Neuronal stem cell (in vitro differentiated cells): ENCODE data around the gene LMLN.
"Not testable (repeated sequence)": the region's sequence is repeated elsewhere in the genome, so short reads cannot be mapped to it uniquely, and the experiment has no call there.

Source experiments
- DNase-seq: peaks from one replicate; pipeline ENCODE4 v3.0.0-alpha.2; 2013; ENCODE audit warnings: low spot score
- H2AFZ ChIP-seq: one replicate; pipeline ENCODE4 v1.6.1; 2013; ENCODE audit warnings: mild to moderate bottlenecking, low read length, inconsistent platforms
- H2AK5ac ChIP-seq: 2 replicates; pipeline ENCODE4 v1.6.1; 2013; ENCODE audit warnings: low read depth, mild to moderate bottlenecking, inconsistent platforms, low read length, moderate library complexity, mixed read lengths
- H2BK120ac ChIP-seq: 2 replicates; pipeline ENCODE4 v1.6.1; 2013; ENCODE audit warnings: low read depth, mild to moderate bottlenecking, inconsistent platforms, low read length, moderate library complexity, mixed read lengths
- H2BK12ac ChIP-seq: one replicate; pipeline ENCODE4 v1.6.1; 2013; ENCODE audit warnings: low read length, inconsistent platforms
- H2BK15ac ChIP-seq: 2 replicates; pipeline ENCODE4 v1.6.1; 2013; ENCODE audit warnings: mild to moderate bottlenecking, low read length, inconsistent platforms, mixed read lengths
- H2BK5ac ChIP-seq: one replicate; pipeline ENCODE4 v1.6.1; 2013; ENCODE audit warnings: inconsistent platforms, mild to moderate bottlenecking, low read length, moderate library complexity
- H3K14ac ChIP-seq: one replicate; pipeline ENCODE4 v1.6.1; 2013; ENCODE audit warnings: low read length, inconsistent platforms
- H3K18ac ChIP-seq: 2 replicates; pipeline ENCODE4 v1.6.1; 2013; ENCODE audit warnings: low read length, inconsistent platforms
- H3K23ac ChIP-seq: 2 replicates; pipeline ENCODE4 v1.6.1; 2013; ENCODE audit warnings: low read depth, mild to moderate bottlenecking, mixed read lengths, low read length, inconsistent platforms; ENCODE audit not compliant: poor library complexity
- H3K27ac ChIP-seq: replicated peaks from 3 replicates; pipeline ENCODE4 v1.5.1; 2013; ENCODE audit warnings: low read length, inconsistent platforms
- H3K27me3 ChIP-seq, 3 experiments: 2 replicates each; pipeline ENCODE4 v1.6.1; 2013; ENCODE audit warnings: low read length in 3 of 3, mild to moderate bottlenecking in 2 of 3, inconsistent platforms in 1 of 3, low read depth in 1 of 3, mixed read lengths in 1 of 3, moderate library complexity in 1 of 3; ENCODE audit not compliant: control insufficient read depth in 3 of 3, insufficient read depth in 3 of 3
- H3K36me3 ChIP-seq, 2 donors: replicated peaks in 1 of 2; 2 replicates each; pipeline ENCODE4 v1.6.1; 2013; ENCODE audit warnings: low read length in 2 of 2; ENCODE audit not compliant: control insufficient read depth in 2 of 2, insufficient read depth in 2 of 2
- H3K4ac ChIP-seq: 2 replicates; pipeline ENCODE4 v1.6.1; 2013; ENCODE audit warnings: inconsistent platforms, mild to moderate bottlenecking, low read length, moderate library complexity
- H3K4me1 ChIP-seq, 2 donors: 1 replicate in 1 of 2; 2 replicates in 1 of 2; pipeline ENCODE4 v1.6.1; 2013; ENCODE audit warnings: low read length in 2 of 2, low read depth in 1 of 2; ENCODE audit not compliant: control insufficient read depth in 2 of 2, insufficient read depth in 1 of 2
- H3K4me2 ChIP-seq: one replicate; pipeline ENCODE4 v1.6.1; 2013; ENCODE audit warnings: mild to moderate bottlenecking, low read length, inconsistent platforms; ENCODE audit not compliant: insufficient read depth, poor library complexity, severe bottlenecking
- H3K4me3 ChIP-seq, 2 donors: 2 replicates each; pipeline ENCODE4 v1.5.1; 2013; ENCODE audit warnings: low read length in 2 of 2, mild to moderate bottlenecking in 2 of 2, inconsistent platforms in 1 of 2, moderate library complexity in 1 of 2
- H3K79me1 ChIP-seq: one replicate; pipeline ENCODE4 v1.6.1; 2013; ENCODE audit warnings: low read depth, mild to moderate bottlenecking, inconsistent platforms, low read length, moderate library complexity
- H3K9ac ChIP-seq: one replicate; pipeline ENCODE4 v1.6.1; 2013; ENCODE audit warnings: mild to moderate bottlenecking, low read depth, low read length, inconsistent platforms; ENCODE audit not compliant: poor library complexity
- H3K9me3 ChIP-seq, 2 donors: replicated peaks in 1 of 2; 2 replicates each; pipeline versions ENCODE3 to v1.6.1; 2013; ENCODE audit warnings: low read length in 2 of 2, mild to moderate bottlenecking in 2 of 2, inconsistent platforms in 1 of 2, low read depth in 1 of 2, mixed read lengths in 1 of 2, moderate library complexity in 1 of 2; ENCODE audit not compliant: control insufficient read depth in 2 of 2, insufficient read depth in 1 of 2
- H4K8ac ChIP-seq: one replicate; pipeline ENCODE4 v1.6.1; 2013; ENCODE audit warnings: low read depth, mild to moderate bottlenecking, inconsistent platforms, low read length, moderate library complexity
- H4K91ac ChIP-seq: one replicate; pipeline ENCODE4 v1.6.1; 2013; ENCODE audit warnings: low read length, low read depth, mild to moderate bottlenecking, inconsistent platforms; ENCODE audit not compliant: poor library complexity
- WGBS, 2 donors: extraction: QIAGEN DNeasy Blood & Tissue Kit; methylation state at CpG; one replicate each; pipeline ENCODE4 v1.1.7; 2013; ENCODE audit warnings: missing lambda C conversion rate in 2 of 2, mixed read lengths in 1 of 2; ENCODE audit not compliant: insufficient read length in 2 of 2, insufficient replicate concordance in 1 of 2; ENCODE audit errors: extremely low coverage in 2 of 2; 5-methylcytosine and 5-hydroxymethylcytosine counted together

Gene LMLN

GRCh38 chr3:198080521-198081384 is 120.7 kb downstream of the LMLN start:
- no peak overlapping the region for H3K27ac ChIP-seq
- H3K36me3 ChIP-seq = no peaks in the 10 kb centered on the region
- H3K79me1 ChIP-seq = no peaks in the 10 kb centered on the region
- peak overlapping the region; percentile 96 for H3K4me2 ChIP-seq
- no CpG with 5 or more reads among the region's 86 CpGs for WGBS, 2 donors
- H3K23ac ChIP-seq = peak overlapping the region; percentile 73
- peak overlapping the region; percentile 90 for H3K9ac ChIP-seq
- peaks cover 4 to 29% (median 21%) of the 10 kb centered on the region in 3 experiments for H3K27me3 ChIP-seq
- peaks cover 2 to 3% of the 10 kb centered on the region in 2 donors for H3K4me1 ChIP-seq
- no peak overlapping the region for H2BK120ac ChIP-seq
- H3K4me3 ChIP-seq = peak overlapping the region; percentile 71 to 82
- no peak overlapping the region for H4K91ac ChIP-seq
- H2BK5ac ChIP-seq = no peak overlapping the region
- H2AK5ac ChIP-seq = peak overlapping the region; percentile 13
- no peak overlapping the region for H2BK12ac ChIP-seq
- peak overlapping the region; percentile 43 for H4K8ac ChIP-seq
- peak overlapping the region; percentile 100 for H2AFZ ChIP-seq
- H3K14ac ChIP-seq = peak overlapping the region; percentile 94
- no peak overlapping the region for H3K4ac ChIP-seq
- H2BK15ac ChIP-seq = peak overlapping the region; percentile 49
- H3K9me3 ChIP-seq = peaks cover 0 to 7% of the 10 kb centered on the region in 2 donors
- peak; percentile 86 for DNase-seq
- H3K18ac ChIP-seq = peak overlapping the region; percentile 91

- H2BK15ac ChIP-seq = no peak overlapping the region
- peak overlapping the region; percentile 71 to 76 for H3K4me3 ChIP-seq
- WGBS, 2 donors = no CpG with 5 or more reads among the region's 33 CpGs
- H3K79me1 ChIP-seq = no peaks in the 10 kb centered on the region
- no peak overlapping the region for H4K8ac ChIP-seq
- H2AK5ac ChIP-seq = peak overlapping the region; percentile 13
- no peak overlapping the region for H3K14ac ChIP-seq
- H3K27me3 ChIP-seq = peaks cover 4 to 34% (median 19%) of the 10 kb centered on the region in 3 experiments
- no peak overlapping the region for H2BK12ac ChIP-seq
- peak overlapping the region; percentile 44 for H3K9ac ChIP-seq
- peak overlapping the region; percentile 100 for H2AFZ ChIP-seq
- no peak for DNase-seq
- no peaks in the 10 kb centered on the region for H3K36me3 ChIP-seq
- H3K4me2 ChIP-seq = peak overlapping the region; percentile 93
- H3K27ac ChIP-seq = no peak overlapping the region
- H4K91ac ChIP-seq = no peak overlapping the region
- peak overlapping the region; percentile 2 for H3K18ac ChIP-seq
- H3K9me3 ChIP-seq = peaks cover 0 to 7% of the 10 kb centered on the region in 2 donors
- peaks cover 2 to 3% of the 10 kb centered on the region in 2 donors for H3K4me1 ChIP-seq
- no peak overlapping the region for H2BK120ac ChIP-seq
- peak overlapping the region; percentile 73 for H3K23ac ChIP-seq
- no peak overlapping the region for H3K4ac ChIP-seq
- H2BK5ac ChIP-seq = no peak overlapping the region
Observed at GRCh38 chr3:198081421-198081844, 121.4 kb downstream of the LMLN start.

GRCh38 chr3:198082226-198082625 is 122.2 kb downstream of the LMLN start:
- H2AK5ac ChIP-seq, H3K9me3 ChIP-seq, H3K9ac ChIP-seq, H3K4me2 ChIP-seq, H3K4ac ChIP-seq, H3K14ac ChIP-seq, H4K8ac ChIP-seq, H3K4me1 ChIP-seq, H2BK12ac ChIP-seq, H3K18ac ChIP-seq, H3K79me1 ChIP-seq, H4K91ac ChIP-seq, H2AFZ ChIP-seq, H2BK5ac ChIP-seq, DNase-seq, H3K27ac ChIP-seq, H2BK15ac ChIP-seq, H3K23ac ChIP-seq, H3K4me3 ChIP-seq, H3K36me3 ChIP-seq, H2BK120ac ChIP-seq: not testable (repeated sequence)
- peaks cover 4 to 37% (median 19%) of the 10 kb centered on the region in 3 experiments for H3K27me3 ChIP-seq
- WGBS, 2 donors = no CpG with 5 or more reads among the region's 4 CpGs

GRCh38 chr3:198088421-198088955 is 128.5 kb downstream of the LMLN start:
- Histone ChIP-seq H4K91ac (no peak overlapping the region), H2BK15ac (no peak overlapping the region), H3K4me1 (no peaks in the 10 kb centered on the region), H3K18ac (no peak overlapping the region), H3K36me3 (no peaks in the 10 kb centered on the region), H3K9me3 (no peaks in the 10 kb centered on the region), H3K27ac (no peak overlapping the region), H3K4me2 (no peak overlapping the region), H3K4me3 (no peak overlapping the region), H4K8ac (no peak overlapping the region), H2BK5ac (no peak overlapping the region), H3K9ac (no peak overlapping the region), H3K23ac (no peak overlapping the region), H2BK120ac (no peak overlapping the region), H3K4ac (no peak overlapping the region), H3K27me3 (peaks cover 0 to 45% (median 2%) of the 10 kb centered on the region in 3 experiments), H2AFZ (no peak overlapping the region), H3K79me1 (no peaks in the 10 kb centered on the region), H2AK5ac (no peak overlapping the region), H3K14ac (no peak overlapping the region), H2BK12ac (no peak overlapping the region)
- no CpG with 5 or more reads among the region's 3 CpGs for WGBS, 2 donors
- DNase-seq = no peak
